Measurements from ENCODE around the gene CLEC10A.

GRCh38 chr17:7113273-7114071 lies 33.4 kb upstream of the CLEC10A start:
- no peak for TF ChIP-seq EZH2 (IDR thresholded peaks at IDR 0.05; ENCODE audit: borderline replicate concordance, low read depth, low read length, severe bottlenecking)
- TF ChIP-seq CTCF (IDR thresholded peaks at IDR 0.05; ENCODE audit: extremely low read depth in 1 of 2, insufficient read depth in 1 of 2, low read depth in 1 of 2, low read length in 2 of 2) = no peak
- TF ChIP-seq MAX (IDR thresholded peaks at IDR 0.05; ENCODE audit: insufficient read depth, insufficient read length) = no peak
- no peak for TF ChIP-seq POLR2A (IDR thresholded peaks at IDR 0.05; ENCODE audit: low read depth, low read length)
- no peak for TF ChIP-seq JUN (IDR thresholded peaks at IDR 0.05; ENCODE audit: borderline replicate concordance, insufficient read depth, insufficient read length, low read depth)
- no peak for TF ChIP-seq MYC (IDR thresholded peaks at IDR 0.05; ENCODE audit: low read depth, low read length)

All from endothelial cell of umbilical vein (primary cell).